GM23248 (cell line): ENCODE data around the gene TXN2. TPM values are rescaled to one million over a fixed set of nuclear protein-coding genes. Genes with fewer than 3 reads are reported as not detected.

Experiments used
- DNase-seq: peaks from one replicate; pipeline ENCODE4 v3.0.0-alpha.2; 2015
- H2AFZ ChIP-seq: fragments of 200-600 bp; sonication (generic); 2 replicates; pipeline ENCODE4 v1.6.1; 2016; ENCODE audit warnings: antibody characterized with exemption
- H3F3A ChIP-seq: fragments of 200-600 bp; sonication (generic); 2 replicates; pipeline ENCODE4 v1.6.1; 2016; ENCODE audit warnings: mild to moderate bottlenecking, antibody characterized with exemption, mixed run types; ENCODE audit not compliant: insufficient read depth
- H3K27ac ChIP-seq: fragments of 200-600 bp; sonication (generic); 2 replicates; pipeline ENCODE4 v1.5.1; 2016; ENCODE audit warnings: mild to moderate bottlenecking
- H3K27me3 ChIP-seq: fragments of 200-600 bp; sonication (generic); replicated peaks from 2 replicates; pipeline ENCODE4 v1.6.1; 2016; ENCODE audit warnings: mild to moderate bottlenecking; ENCODE audit not compliant: insufficient read depth
- H3K36me3 ChIP-seq: fragments of 200-600 bp; sonication (generic); 2 replicates; pipeline ENCODE4 v1.6.1; 2016; ENCODE audit warnings: low read depth, mild to moderate bottlenecking
- H3K4me1 ChIP-seq: fragments of 200-600 bp; sonication (generic); 2 replicates; pipeline ENCODE4 v1.6.1; 2016; ENCODE audit warnings: mild to moderate bottlenecking; ENCODE audit not compliant: insufficient read depth
- H3K4me2 ChIP-seq: fragments of 200-600 bp; sonication (generic); one replicate; pipeline ENCODE4 v1.6.1; 2016; ENCODE audit warnings: mild to moderate bottlenecking; ENCODE audit not compliant: unreplicated experiment
- H3K4me3 ChIP-seq: fragments of 200-600 bp; sonication (generic); 2 replicates; pipeline ENCODE4 v1.5.1; 2016; ENCODE audit warnings: mild to moderate bottlenecking
- H3K79me2 ChIP-seq: fragments of 200-600 bp; sonication (generic); 2 replicates; pipeline ENCODE4 v1.6.1; 2016; ENCODE audit warnings: mild to moderate bottlenecking; ENCODE audit not compliant: insufficient read depth
- H3K9ac ChIP-seq: fragments of 200-600 bp; sonication (generic); 2 replicates; pipeline ENCODE4 v1.6.1; 2016; ENCODE audit warnings: mild to moderate bottlenecking
- H3K9me2 ChIP-seq: fragments of 200-600 bp; sonication (generic); 2 replicates; pipeline ENCODE4 v1.6.1; 2016; ENCODE audit warnings: mixed run types, mild to moderate bottlenecking, moderate library complexity; ENCODE audit not compliant: insufficient read depth
- H3K9me3 ChIP-seq: fragments of 200-600 bp; sonication (generic); one replicate; pipeline ENCODE4 v1.6.1; 2017; ENCODE audit warnings: low read depth
- H4K20me1 ChIP-seq: fragments of 200-600 bp; sonication (generic); 2 replicates; pipeline ENCODE4 v1.6.0; 2016; ENCODE audit not compliant: insufficient read depth
- EZH2 ChIP-seq: fragments of 200-600 bp; sonication (generic); IDR thresholded peaks from 2 replicates; pipeline ENCODE4 v1.6.1; 2018; ENCODE audit warnings: antibody characterized with exemption, mild to moderate bottlenecking; ENCODE audit not compliant: insufficient read depth, poor library complexity, severe bottlenecking
- EZH2phosphoT487 ChIP-seq: fragments of 200-600 bp; sonication (generic); IDR thresholded peaks from 2 replicates; pipeline ENCODE4 v1.6.1; 2018; ENCODE audit warnings: antibody characterized with exemption, moderate library complexity, mild to moderate bottlenecking, low read depth; ENCODE audit not compliant: insufficient read depth
- WGBS, 2 experiments: methylation state at CpG; one replicate each; pipeline ENCODE4 v1.1.6; 2015 to 2017; ENCODE audit warnings: low lambda C conversion rate in 2 of 2, low coverage in 1 of 2; ENCODE audit errors: missing lambda C conversion rate in 2 of 2; 5-methylcytosine and 5-hydroxymethylcytosine counted together
- in situ Hi-C: fragments of 300-500 bp; cut with MboI; formaldehyde crosslinking; loops from 2 replicates; pipeline ENCODE4 v1.15.0; 2020
- polyA plus RNA-seq: library from polyadenylated mRNA; unstranded; fragments of >200 nt; fragmentation: Nextera tagmentation; extraction: Ambion mirVana; gene quantifications from 2 replicates; pipeline ENCODE4 v1.2.1, GENCODE V29; 2016
- total RNA-seq: library from RNA; depleted of rRNA; stranded (reverse); fragments of >200 nt; shearing (Covaris generic); gene quantifications from 2 replicates; pipeline ENCODE4 v1.2.3, GENCODE V29; 2014

Gene TXN2
- total and polyA plus RNA-seq, 2 experiments from 2014 or later: 24.0 to 104 TPM

DNA sequence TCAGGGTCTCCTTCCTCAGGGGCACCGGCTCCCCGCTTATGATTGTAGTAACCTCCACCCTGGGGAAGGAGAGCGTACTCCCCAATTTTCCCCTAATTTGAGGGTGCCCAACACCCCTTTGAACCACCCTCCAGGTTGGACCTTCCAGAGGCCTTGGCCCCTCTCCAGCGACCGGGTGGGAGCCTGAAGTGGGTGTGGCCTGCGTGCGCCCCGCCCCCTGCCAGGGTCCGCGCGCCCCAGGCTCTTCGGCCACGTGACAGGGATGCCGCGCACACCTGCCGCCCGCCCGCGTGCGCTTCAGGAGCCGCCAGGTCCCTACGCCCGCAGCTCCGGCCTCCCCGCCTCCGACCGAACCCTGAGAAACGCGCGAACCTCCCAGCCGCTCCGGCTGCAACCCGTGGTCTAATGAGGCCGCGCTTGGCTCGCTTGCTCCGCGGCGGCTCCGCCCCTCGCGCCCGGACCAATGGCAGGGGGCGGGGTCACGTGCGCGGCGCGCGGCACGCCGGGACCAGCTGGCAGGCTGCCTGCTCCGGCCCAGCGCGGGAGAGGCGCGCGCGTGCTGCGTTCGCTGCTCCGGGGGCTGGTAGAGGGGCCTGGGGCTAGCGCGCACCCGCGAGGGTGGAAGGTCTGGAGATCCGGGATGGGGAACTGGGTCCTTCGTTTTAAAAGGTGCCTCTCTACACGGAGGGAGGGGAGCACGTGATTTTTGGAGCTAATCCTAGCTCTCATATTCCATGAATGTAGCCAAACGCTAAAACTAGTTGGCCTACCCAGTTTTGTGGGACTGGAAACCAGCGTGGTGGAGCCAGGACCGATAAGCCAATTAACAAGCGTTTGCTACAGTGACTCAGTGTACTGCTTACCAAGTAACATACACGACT lies 25.4 kb upstream of the TXN2 start, which contains the start of gene FOXRED2:
Gene FOXRED2, minus strand, starts transcription at position 404 of the 881 bp plus-strand sequence. CDS start 618 bp downstream, outside the sequence.
- H3K4me3 ChIP-seq: peak within 1 kb of the TSS; percentile 73
- H3K4me1 ChIP-seq: no peaks in the 10 kb centered on the region
- H2AFZ ChIP-seq: peak within 1 kb of the TSS; percentile 84
- H3K27me3 ChIP-seq: no peaks in the 10 kb centered on the region
- H4K20me1 ChIP-seq: no peaks in the 10 kb centered on the region
- H3K9ac ChIP-seq: peak within 1 kb of the TSS; percentile 74
- H3K27ac ChIP-seq: peak within 1 kb of the TSS; percentile 30
- H3F3A ChIP-seq: peaks cover 43% of the 10 kb centered on the region
- TF ChIP-seq EZH2 (no peak), EZH2phosphoT487 (no peak)
- WGBS, 2 experiments: 5 to 8% methylated on average over 58 to 70 of the region's 75 CpGs
- peak within 1 kb of the TSS; percentile 71 for H3K4me2 ChIP-seq
- peaks cover 14% of the 10 kb centered on the region for H3K36me3 ChIP-seq
- no peaks in the 10 kb centered on the region for H3K79me2 ChIP-seq
- no peaks in the 10 kb centered on the region for H3K9me2 ChIP-seq
- in situ Hi-C loops: no loop called here
- DNase-seq: peak; percentile 95
- H3K9me3 ChIP-seq: no peaks in the 10 kb centered on the region

- H3K27ac ChIP-seq: no peak overlapping the region
- peak overlapping the region; percentile 84 for H2AFZ ChIP-seq
- H3K36me3 ChIP-seq: peaks cover 8% of the 10 kb centered on the region
- no peaks in the 10 kb centered on the region for H3K79me2 ChIP-seq
- no peak for TF ChIP-seq EZH2phosphoT487
- TF ChIP-seq EZH2: no peak
- H3K9me2 ChIP-seq: no peaks in the 10 kb centered on the region
- H3K4me2 ChIP-seq: peak overlapping the region; percentile 71
- in situ Hi-C loops: no loop called here
- H3K4me3 ChIP-seq: peak overlapping the region; percentile 73
- peak overlapping the region; percentile 74; the same call in 1 of the 2 replicates for H3K9ac ChIP-seq
- H3F3A ChIP-seq: peaks cover 38% of the 10 kb centered on the region
- no peak for DNase-seq
- H3K9me3 ChIP-seq: no peaks in the 10 kb centered on the region
- no peaks in the 10 kb centered on the region for H3K27me3 ChIP-seq
- no peaks in the 10 kb centered on the region for H4K20me1 ChIP-seq
- H3K4me1 ChIP-seq: no peaks in the 10 kb centered on the region
- 91 to 98% methylated on average over 43 to 60 of the region's 60 CpGs for WGBS, 2 experiments
Observed at GRCh38 chr22:36505998-36506635, 24.7 kb upstream of the TXN2 start.

DNA sequence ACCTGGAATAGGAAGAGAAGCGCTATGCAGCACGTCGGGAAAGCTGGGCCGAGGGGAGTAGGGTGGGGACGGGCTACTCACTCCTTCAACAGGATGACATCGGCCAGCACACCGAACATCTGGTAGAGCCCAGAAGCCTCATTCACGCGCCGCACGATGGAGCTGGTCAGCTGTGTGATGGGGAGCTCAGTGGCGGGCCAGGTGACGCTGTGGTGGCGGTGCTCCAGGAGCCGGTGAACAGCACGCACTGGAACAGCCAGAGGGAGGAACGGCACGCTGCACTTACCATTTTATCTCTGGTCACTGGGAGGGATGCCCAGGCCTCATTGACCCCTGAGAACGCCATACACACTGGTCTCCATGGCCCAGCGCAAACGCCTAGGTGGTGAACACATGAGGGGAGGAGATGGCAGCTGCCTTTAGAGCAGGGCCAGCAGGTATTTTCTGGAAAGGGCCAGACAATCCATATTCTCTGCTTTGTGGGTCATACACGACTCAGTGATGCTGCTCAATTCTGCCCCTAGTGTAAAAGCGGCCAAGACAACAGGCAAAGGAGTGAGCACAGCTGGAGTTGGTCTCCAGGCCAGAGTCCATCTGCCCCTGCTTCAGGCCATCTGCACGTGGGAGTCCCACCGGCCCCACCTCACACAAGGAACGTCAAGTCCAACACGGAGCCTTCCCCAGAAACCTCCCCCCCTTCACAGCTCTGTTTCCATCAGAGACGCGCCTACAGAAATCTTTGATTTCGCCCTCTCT lies 16.6 kb upstream of the TXN2 start:
- Histone ChIP-seq H3K27ac (no peak overlapping the region), H3K4me2 (no peak overlapping the region), H3K9ac (no peak overlapping the region), H3K27me3 (no peaks in the 10 kb centered on the region), H2AFZ (no peak overlapping the region), H3K4me3 (no peak overlapping the region), H3K36me3 (no peaks in the 10 kb centered on the region), H3F3A (no peaks in the 10 kb centered on the region), H4K20me1 (no peaks in the 10 kb centered on the region), H3K9me3 (no peaks in the 10 kb centered on the region), H3K4me1 (no peaks in the 10 kb centered on the region), H3K79me2 (no peaks in the 10 kb centered on the region), H3K9me2 (no peaks in the 10 kb centered on the region)
- no peak for TF ChIP-seq EZH2phosphoT487
- TF ChIP-seq EZH2: no peak
- DNase-seq: no peak
- in situ Hi-C loops: loop anchor here (25.0 kb wide), 1 partner anchor 311 kb away; no protein-coding TSS in a partner anchor
- WGBS, 2 experiments: 86 to 88% methylated on average over 30 of the region's 30 CpGs

GRCh38 chr22:36493690-36494110 lies 12.3 kb upstream of the TXN2 start:
- 92 to 93% methylated on average over 15 to 16 of the region's 16 CpGs for WGBS, 2 experiments
- H3K4me3 ChIP-seq: no peak overlapping the region

More at GRCh38 chr22:36493690-36494110, 12.3 kb upstream of the TXN2 start:
- no peaks in the 10 kb centered on the region for H3K79me2 ChIP-seq
- no peaks in the 10 kb centered on the region for H3K36me3 ChIP-seq
- no peak overlapping the region for H3K9ac ChIP-seq
- H4K20me1 ChIP-seq: no peaks in the 10 kb centered on the region
- in situ Hi-C loops: loop anchor here (25.0 kb wide), 1 partner anchor 306 kb away; no protein-coding TSS in a partner anchor
- H3K27ac ChIP-seq: no peak overlapping the region
- no peak overlapping the region for H2AFZ ChIP-seq
- H3K9me2 ChIP-seq: no peaks in the 10 kb centered on the region
- H3K4me2 ChIP-seq: no peak overlapping the region
- H3F3A ChIP-seq: no peaks in the 10 kb centered on the region
- no peaks in the 10 kb centered on the region for H3K9me3 ChIP-seq
- TF ChIP-seq EZH2 (no peak), EZH2phosphoT487 (no peak)
- no peak for DNase-seq
- no peaks in the 10 kb centered on the region for H3K4me1 ChIP-seq
- no peaks in the 10 kb centered on the region for H3K27me3 ChIP-seq
